SK-N-SH (cell line): ENCODE results near the gene IL1R2. TPM values are rescaled to one million over a fixed set of nuclear protein-coding genes. Genes with fewer than 3 reads are reported as not detected.

Source experiments
- CTCF ChIA-PET: fragments of 300-600, 350-600 bp; formaldehyde crosslinking; extraction: SDS; loops from one replicate; lab custom pipeline; 2021; lab: Yijun Ruan, JAX
- POLR2A ChIA-PET: fragments of 350-600 bp; sonication (Branson Sonifier 250); formaldehyde crosslinking; extraction: SDS; loops from one replicate; lab custom pipeline; 2020; ENCODE audit warnings: antibody characterized with exemption, inconsistent platforms; lab: Yijun Ruan, JAX
- DNase-seq: peaks from one replicate; pipeline ENCODE4 v3.0.0; 2012
- H2AFZ ChIP-seq: fragments of 200-600 bp; sonication (generic); 2 replicates; pipeline ENCODE4 v1.8.1; 2016; ENCODE audit warnings: antibody characterized with exemption, mild to moderate bottlenecking, low read depth
- H3F3A ChIP-seq: fragments of 200-600 bp; sonication (generic); replicated peaks from 2 replicates; pipeline ENCODE3; 2016; ENCODE audit warnings: antibody characterized with exemption, mild to moderate bottlenecking; ENCODE audit not compliant: insufficient read depth
- H3K27ac ChIP-seq, 2 experiments: fragments of 200-500 bp in 1 of 2; fragments of 200-600 bp in 1 of 2; sonication (Bioruptor generic) in 1 of 2; sonication (generic), shearing (Covaris generic) in 1 of 2; 2 replicates each; pipeline versions ENCODE4 v1.5.1 to v1.6.1; 2014 to 2016; ENCODE audit warnings: low read depth in 2 of 2, inconsistent platforms in 1 of 2, low read length in 1 of 2, mild to moderate bottlenecking in 1 of 2, mixed read lengths in 1 of 2
- H3K27me3 ChIP-seq: fragments of 200-600 bp; sonication (generic), shearing (Covaris generic); 2 replicates; pipeline ENCODE4 v1.6.1; 2016; ENCODE audit warnings: mixed run types; ENCODE audit not compliant: insufficient read depth
- H3K36me3 ChIP-seq, 2 experiments: fragments of 200-500 bp in 1 of 2; fragments of 200-600 bp in 1 of 2; sonication (Bioruptor generic) in 1 of 2; sonication (generic) in 1 of 2; replicated peaks in 1 of 2; 2 replicates each; pipeline versions ENCODE3 to v1.5.1; 2014 to 2016; ENCODE audit warnings: low read length in 1 of 2, mild to moderate bottlenecking in 1 of 2; ENCODE audit not compliant: insufficient read depth in 2 of 2, control insufficient read depth in 1 of 2
- H3K4me1 ChIP-seq, 2 experiments: fragments of 200-500 bp in 1 of 2; fragments of 200-600 bp in 1 of 2; sonication (Bioruptor generic) in 1 of 2; sonication (generic), shearing (Covaris generic) in 1 of 2; 2 replicates each; pipeline versions ENCODE4 v1.5.1 to v1.6.1; 2014 to 2016; ENCODE audit warnings: low read depth in 1 of 2, low read length in 1 of 2, mixed run types in 1 of 2; ENCODE audit not compliant: insufficient read depth in 2 of 2, control insufficient read depth in 1 of 2
- H3K4me2 ChIP-seq: fragments of 200-600 bp; sonication (generic), shearing (Covaris generic); 2 replicates; pipeline ENCODE4 v1.6.1; 2017; ENCODE audit warnings: mixed run types
- H3K4me3 ChIP-seq, 2 experiments: fragments of 200-500 bp in 1 of 2; fragments of 200-600 bp in 1 of 2; sonication (Bioruptor generic) in 1 of 2; sonication (generic), shearing (Covaris generic) in 1 of 2; 2 replicates each; pipeline versions ENCODE4 v1.5.1 to v1.8.1; 2014 to 2016; ENCODE audit warnings: low read depth in 2 of 2, inconsistent platforms in 1 of 2, low read length in 1 of 2, mild to moderate bottlenecking in 1 of 2, mixed read lengths in 1 of 2, moderate library complexity in 1 of 2
- H3K79me2 ChIP-seq: fragments of 200-600 bp; sonication (generic); 2 replicates; pipeline ENCODE4 v1.8.1; 2017; ENCODE audit warnings: mild to moderate bottlenecking; ENCODE audit not compliant: insufficient read depth
- H3K9ac ChIP-seq: fragments of 200-600 bp; sonication (generic); 2 replicates; pipeline ENCODE4 v1.6.1; 2017; ENCODE audit warnings: mixed run types
- H3K9me2 ChIP-seq: fragments of 200-600 bp; sonication (generic); 2 replicates; pipeline ENCODE4 v1.6.1; 2017; ENCODE audit warnings: mixed run types
- H3K9me3 ChIP-seq: fragments of 200-600 bp; sonication (generic); 2 replicates; pipeline ENCODE4 v1.6.1; 2017; ENCODE audit warnings: mixed run types, mild to moderate bottlenecking, moderate library complexity
- H4K20me1 ChIP-seq: fragments of 200-600 bp; sonication (generic); 2 replicates; pipeline ENCODE4 v1.6.1; 2017; ENCODE audit warnings: mild to moderate bottlenecking, mixed run types; ENCODE audit not compliant: insufficient read depth
- CHD2 ChIP-seq: fragments of 150-350 bp; IDR thresholded peaks from 2 replicates; pipeline ENCODE4 v1.6.1; 2018; ENCODE audit warnings: low read length; ENCODE audit not compliant: partially characterized antibody
- CTCF ChIP-seq: fragments of 200-600 bp; sonication (generic); IDR thresholded peaks from 2 replicates; pipeline ENCODE4 v1.6.1; 2017; ENCODE audit warnings: antibody characterized with exemption, mild to moderate bottlenecking, moderate library complexity
- ELF1 ChIP-seq: IDR thresholded peaks from 2 replicates; pipeline ENCODE4 v1.4.0; 2012
- EP300 ChIP-seq, 2 experiments: IDR thresholded peaks; 2 replicates each; pipeline versions ENCODE4 v1.4.0 to v1.6.1; 2012; ENCODE audit warnings: borderline replicate concordance in 1 of 2, low read depth in 1 of 2, low read length in 1 of 2
- EZH2phosphoT487 ChIP-seq: fragments of 200-600 bp; sonication (generic); IDR thresholded peaks from 2 replicates; pipeline ENCODE4 v1.6.1; 2017; ENCODE audit warnings: low read depth, mixed run types, mild to moderate bottlenecking, antibody characterized with exemption, moderate library complexity, borderline replicate concordance
- FOSL2 ChIP-seq: IDR thresholded peaks from 2 replicates; pipeline ENCODE4 v1.4.0; 2012; ENCODE audit warnings: low read depth, mild to moderate bottlenecking, moderate library complexity, borderline replicate concordance
- FOXJ3 ChIP-seq: sonication (generic); formaldehyde crosslinking; IDR thresholded peaks from 2 replicates; pipeline ENCODE4 v1.5.1; 2020; ENCODE audit warnings: mild to moderate bottlenecking, missing genetic modification reagents
- GATA2 ChIP-seq: sonication (generic); formaldehyde crosslinking; IDR thresholded peaks from 2 replicates; pipeline ENCODE4 v1.5.0; 2020; ENCODE audit warnings: mild to moderate bottlenecking, missing genetic modification reagents
- IRF3 ChIP-seq: fragments of 150-350 bp; IDR thresholded peaks from 2 replicates; pipeline ENCODE4 v1.6.1; 2016; ENCODE audit warnings: mild to moderate bottlenecking, low read depth, low read length
- MEF2A ChIP-seq: IDR thresholded peaks from 2 replicates; pipeline ENCODE4 v1.4.0; 2012; ENCODE audit warnings: low read depth, borderline replicate concordance
- MXI1 ChIP-seq: IDR thresholded peaks from 2 replicates; pipeline ENCODE4 v1.6.1; 2012; ENCODE audit warnings: mild to moderate bottlenecking, low read depth, low read length, improper control_type of control experiment
- NFIC ChIP-seq: IDR thresholded peaks from 2 replicates; pipeline ENCODE4 v1.4.0; 2012; ENCODE audit warnings: borderline replicate concordance
- NRF1 ChIP-seq: IDR thresholded peaks from 2 replicates; pipeline ENCODE4 v1.6.1; 2012; ENCODE audit warnings: low read depth, mild to moderate bottlenecking, low read length
- PBX3 ChIP-seq: IDR thresholded peaks from 2 replicates; pipeline ENCODE4; 2012
- POLR2AphosphoS5 ChIP-seq: IDR thresholded peaks from 2 replicates; pipeline ENCODE4 v1.6.1; 2012; ENCODE audit warnings: low read depth, low read length
- RAD21 ChIP-seq: IDR thresholded peaks from 2 replicates; pipeline ENCODE4 v1.6.1; 2012; ENCODE audit warnings: mild to moderate bottlenecking, low read length
- RCOR1 ChIP-seq: fragments of 150-350 bp; IDR thresholded peaks from 2 replicates; pipeline ENCODE4 v1.6.1; 2017; ENCODE audit warnings: antibody characterized with exemption, low read length
- REST ChIP-seq: IDR thresholded peaks from 2 replicates; pipeline ENCODE4 v1.6.1; 2012; ENCODE audit warnings: mild to moderate bottlenecking, low read depth, low read length, moderate library complexity
- RFX5 ChIP-seq: IDR thresholded peaks from 2 replicates; pipeline ENCODE4 v1.6.1; 2012; ENCODE audit warnings: mild to moderate bottlenecking, improper control_type of control experiment, low read length
- RXRA ChIP-seq: IDR thresholded peaks from 2 replicates; pipeline ENCODE4 v1.4.0; 2012; ENCODE audit warnings: low read depth, mild to moderate bottlenecking, borderline replicate concordance
- SIN3A ChIP-seq: IDR thresholded peaks from 2 replicates; pipeline ENCODE4 v1.6.1; 2012; ENCODE audit warnings: low read depth, mild to moderate bottlenecking, low read length, moderate library complexity, borderline replicate concordance
- SMC3 ChIP-seq: IDR thresholded peaks from 2 replicates; pipeline ENCODE4 v1.6.1; 2012; ENCODE audit warnings: low read depth, low read length, improper control_type of control experiment
- TCF12 ChIP-seq: IDR thresholded peaks from 2 replicates; pipeline ENCODE4 v1.4.0; 2012
- USF1 ChIP-seq: IDR thresholded peaks from 2 replicates; pipeline ENCODE4 v1.4.0; 2012; ENCODE audit warnings: low read depth, borderline replicate concordance
- WGBS: methylation state at CpG from one replicate; pipeline ENCODE4 v1.1.6; 2017; ENCODE audit warnings: low lambda C conversion rate; 5-methylcytosine and 5-hydroxymethylcytosine counted together
- polyA plus RNA-seq, 3 experiments: library from polyadenylated mRNA; depleted of rRNA; stranded (reverse); fragments of >200 nt; gene quantifications; 2 replicates each; pipeline ENCODE4 v1.2.3, GENCODE V29; 2012

The IL1R2 gene
- polyA plus RNA-seq, 1 of the 3 experiments (the other 2 are of a cell fraction): 0.16 TPM

GRCh38 chr2:102027036-102027980 lies 35.5 kb downstream of the IL1R2 start:
- peak overlapping the region; percentile 86 for H2AFZ ChIP-seq
- ChIA-PET POLR2A (no interaction called here), CTCF (interaction anchor here (0.9 to 2.3 kb wide), 3 partner anchors 11 to 214 kb away, joined by 3 to 27 read pairs (median 4); no protein-coding TSS in a partner anchor)
- H3K9ac ChIP-seq: peak overlapping the region; percentile 55; the same call in 1 of the 2 replicates
- H3K27ac ChIP-seq: peak overlapping the region in 1 of 2 experiments; percentile 87; a peak in 3 of 4 replicates
- H3K4me2 ChIP-seq: peak overlapping the region; percentile 63
- H3K36me3 ChIP-seq: no peaks in the 10 kb centered on the region
- no peaks in the 10 kb centered on the region for H3K9me2 ChIP-seq
- no peaks in the 10 kb centered on the region for H3K79me2 ChIP-seq
- no peaks in the 10 kb centered on the region for H3K9me3 ChIP-seq
- H3K4me1 ChIP-seq: 0 out of 4 replicates have a peak, but pooled peaks cover 0 to 11% of the 10 kb centered on the region in 2 experiments
- no peaks in the 10 kb centered on the region for H4K20me1 ChIP-seq
- 34% methylated on average over 8 of the region's 8 CpGs for WGBS
- H3K4me3 ChIP-seq: no peak overlapping the region
- peaks cover 7% of the 10 kb centered on the region for H3F3A ChIP-seq
- no peak for DNase-seq
- H3K27me3 ChIP-seq: no peaks in the 10 kb centered on the region
- TF ChIP-seq PBX3 (no peak), MXI1 (no peak), ELF1 (no peak), USF1 (no peak), RCOR1 (no peak), CHD2 (no peak), REST (no peak), NFIC (peak; percentile 9; the same call in 1 of the 2 replicates), POLR2AphosphoS5 (no peak), FOSL2 (peak; percentile 43; the same call in 1 of the 2 replicates), SIN3A (no peak), RXRA (no peak), MEF2A (no peak), GATA2 (CRISPR knock-in tag) (no peak), NRF1 (no peak), SMC3 (no peak), CTCF (no peak), RFX5 (no peak), RAD21 (no peak), TCF12 (peak; percentile 28; the same call in 1 of the 2 replicates), FOXJ3 (no peak), EZH2phosphoT487 (no peak), EP300 (IDR thresholded peaks at IDR 0.05; ENCODE audit: borderline replicate concordance in 1 of 2, low read depth in 1 of 2, low read length in 1 of 2) (0 out of 4 replicates have a peak, but pooled peaks of 1 of the 2 experiments have one; percentile 23), IRF3 (no peak)
